ENCODE data around the gene SLC7A14. TPM values are rescaled to one million over a fixed set of nuclear protein-coding genes. Genes with fewer than 3 reads are reported as not detected.

SLC7A14 gene
- total RNA-seq, 1 donor from 2014 or later = not detected

DNA sequence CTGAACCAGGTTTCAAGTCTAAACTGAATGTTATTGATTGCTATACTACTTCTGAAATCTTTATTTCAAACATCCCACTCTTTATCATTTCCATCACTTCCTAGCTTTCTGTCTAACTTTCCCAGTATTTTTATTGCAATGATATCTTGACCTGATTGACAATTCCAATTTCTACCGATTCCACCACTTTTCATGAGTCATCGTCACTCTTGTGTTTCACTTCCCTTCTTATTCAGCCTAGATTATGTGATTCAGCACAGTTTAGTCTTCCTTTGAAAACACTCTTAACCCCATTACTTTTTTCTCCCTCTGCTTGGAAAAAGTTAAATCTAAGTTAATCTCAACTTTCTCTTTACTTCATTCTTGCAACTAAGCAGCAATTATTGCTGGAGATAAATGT, 62.6 kb downstream of the SLC7A14 start:
- no peak overlapping the region for H3K27ac Mint-ChIP-seq
- DNase-seq (ENCODE audit: low spot score) = no peak
- intact Hi-C loops (cut with micrococcal nuclease) = loop anchor here (5.0 kb wide), 1 partner anchor 49 kb away; no protein-coding TSS in a partner anchor
- no peaks in the 10 kb centered on the region for H3K36me3 Mint-ChIP-seq (ENCODE audit: low read depth)
- H3K4me3 Mint-ChIP-seq (ENCODE audit: low read depth) = no peak overlapping the region
- no peaks in the 10 kb centered on the region for H3K9me3 Mint-ChIP-seq
- H3K4me1 Mint-ChIP-seq (ENCODE audit: low read depth) = peaks cover 8% of the 10 kb centered on the region
- H3K27me3 Mint-ChIP-seq (ENCODE audit: low read depth) = peaks cover 22% of the 10 kb centered on the region

DNA sequence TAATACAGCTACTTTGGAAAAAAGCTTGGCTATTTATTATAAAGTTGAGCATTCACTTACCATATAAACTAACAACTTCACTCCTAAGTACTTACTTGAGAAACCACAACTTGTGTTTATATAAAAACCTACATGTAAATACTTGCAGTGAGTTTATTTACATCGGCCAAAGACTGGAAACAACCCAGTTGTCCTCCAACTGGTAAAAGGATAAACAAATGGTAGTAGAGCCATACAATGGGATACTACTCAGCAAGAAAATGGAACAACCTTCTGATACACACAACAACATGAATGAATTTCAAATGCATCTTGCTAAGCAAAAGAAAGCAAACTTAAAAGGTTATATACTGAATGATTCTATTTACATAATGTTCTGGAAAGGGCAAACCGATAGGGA, 63.7 kb downstream of the SLC7A14 start:
- peaks cover 27% of the 10 kb centered on the region for H3K27me3 Mint-ChIP-seq (ENCODE audit: low read depth)
- H3K36me3 Mint-ChIP-seq (ENCODE audit: low read depth) = no peaks in the 10 kb centered on the region
- no peak overlapping the region for H3K27ac Mint-ChIP-seq
- no peaks in the 10 kb centered on the region for H3K9me3 Mint-ChIP-seq
- DNase-seq (ENCODE audit: low spot score) = no peak
- intact Hi-C loops (cut with micrococcal nuclease) = loop anchor here (5.0 kb wide), 1 partner anchor 50 kb away; no protein-coding TSS in a partner anchor
- H3K4me3 Mint-ChIP-seq (ENCODE audit: low read depth) = no peak overlapping the region
- peaks cover 8% of the 10 kb centered on the region for H3K4me1 Mint-ChIP-seq (ENCODE audit: low read depth)

DNA sequence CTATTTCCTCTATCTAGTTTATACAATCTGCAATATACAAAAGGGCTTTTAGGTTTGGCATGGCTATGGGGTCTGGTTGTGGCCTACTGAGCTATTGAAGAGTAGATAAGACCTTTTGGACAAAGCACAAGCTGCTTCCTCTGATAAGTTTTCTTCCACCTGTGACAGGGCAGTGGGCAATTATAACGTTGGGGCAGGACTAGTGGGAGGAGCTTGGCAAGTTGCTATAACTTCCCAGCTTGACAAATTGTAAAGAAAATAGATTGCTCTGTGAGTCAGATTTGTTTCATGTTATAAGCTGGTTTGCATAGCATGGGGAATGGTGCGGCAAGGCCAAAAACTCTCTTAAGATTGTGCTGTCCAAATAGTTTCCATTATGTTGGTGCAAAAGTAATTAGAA, 64.9 kb downstream of the SLC7A14 start:
- intact Hi-C loops (cut with micrococcal nuclease) = loop anchor here (5.0 kb wide), 1 partner anchor 51 kb away; no protein-coding TSS in a partner anchor
- DNase-seq (ENCODE audit: low spot score) = no peak
- Mint-ChIP-seq H3K4me3 (ENCODE audit: low read depth) (no peak overlapping the region), H3K27ac (no peak overlapping the region), H3K36me3 (ENCODE audit: low read depth) (no peaks in the 10 kb centered on the region), H3K9me3 (no peaks in the 10 kb centered on the region), H3K27me3 (ENCODE audit: low read depth) (peaks cover 31% of the 10 kb centered on the region), H3K4me1 (ENCODE audit: low read depth) (peaks cover 8% of the 10 kb centered on the region)

DNA sequence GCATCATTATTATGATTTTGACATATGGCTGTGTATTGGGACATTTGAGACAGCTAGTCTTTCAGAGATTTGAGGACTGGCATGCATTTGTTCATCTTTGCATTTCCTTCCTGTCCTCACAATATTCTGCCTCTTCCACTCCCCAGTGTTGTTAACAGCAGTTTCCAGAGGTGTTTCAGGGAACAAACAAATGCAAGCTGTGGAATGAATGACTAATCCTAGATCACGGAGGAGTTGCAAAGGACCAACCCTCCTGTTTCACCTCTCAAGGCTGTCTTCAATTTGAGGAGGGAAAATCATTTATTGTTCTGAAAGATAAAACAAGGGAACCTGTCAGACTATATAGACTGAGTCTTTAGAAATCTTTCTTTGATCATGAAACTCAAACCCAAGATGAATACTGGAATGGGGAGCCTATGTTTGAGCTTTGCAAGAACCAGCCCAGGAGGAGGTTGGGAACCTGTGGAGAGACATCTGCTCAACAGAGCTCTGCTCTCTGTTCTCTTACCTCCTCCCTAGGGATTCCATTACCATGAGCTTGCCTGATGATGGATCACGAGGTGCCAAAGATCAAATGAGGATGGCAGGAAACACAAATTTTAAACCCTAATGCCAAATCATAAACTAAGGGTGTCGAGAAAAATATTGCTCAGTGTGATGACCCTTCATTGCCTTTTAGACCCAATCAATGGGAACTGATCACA, 68.5 kb downstream of the SLC7A14 start:
- H3K36me3 Mint-ChIP-seq (ENCODE audit: low read depth) = no peaks in the 10 kb centered on the region
- peaks cover 2% of the 10 kb centered on the region for H3K4me1 Mint-ChIP-seq (ENCODE audit: low read depth)
- intact Hi-C loops (cut with micrococcal nuclease) = no loop called here
- peaks cover 36% of the 10 kb centered on the region for H3K27me3 Mint-ChIP-seq (ENCODE audit: low read depth)
- no peak for DNase-seq (ENCODE audit: low spot score)
- no peak overlapping the region for H3K27ac Mint-ChIP-seq
- H3K9me3 Mint-ChIP-seq = no peaks in the 10 kb centered on the region
- no peak overlapping the region for H3K4me3 Mint-ChIP-seq (ENCODE audit: low read depth)

DNA sequence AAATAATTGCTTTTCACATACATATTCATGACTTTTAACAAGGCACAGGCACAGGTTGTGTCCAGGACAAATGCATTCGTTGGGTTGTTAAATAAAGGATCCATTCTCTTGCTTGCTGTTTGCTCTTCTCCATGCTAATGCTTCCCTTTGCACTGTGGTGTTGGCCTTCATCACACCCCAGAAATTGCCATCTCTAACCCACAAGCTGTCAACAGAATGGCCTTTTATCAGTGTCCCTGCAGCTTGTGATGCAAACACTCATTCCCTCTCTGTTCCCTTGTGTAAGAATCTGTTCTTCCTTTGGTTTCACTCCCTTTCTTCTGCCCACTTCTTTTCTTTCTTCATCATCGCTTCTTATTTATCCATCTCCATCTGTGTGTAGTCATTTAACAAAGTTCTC, 72.2 kb downstream of the SLC7A14 start:
- Mint-ChIP-seq H3K4me1 (ENCODE audit: low read depth) (no peaks in the 10 kb centered on the region), H3K9me3 (no peaks in the 10 kb centered on the region), H3K4me3 (ENCODE audit: low read depth) (no peak overlapping the region), H3K27ac (no peak overlapping the region), H3K27me3 (ENCODE audit: low read depth) (peaks cover 21% of the 10 kb centered on the region), H3K36me3 (ENCODE audit: low read depth) (no peaks in the 10 kb centered on the region)
- no peak for DNase-seq (ENCODE audit: low spot score)
- intact Hi-C loops (cut with micrococcal nuclease) = no loop called here

DNA sequence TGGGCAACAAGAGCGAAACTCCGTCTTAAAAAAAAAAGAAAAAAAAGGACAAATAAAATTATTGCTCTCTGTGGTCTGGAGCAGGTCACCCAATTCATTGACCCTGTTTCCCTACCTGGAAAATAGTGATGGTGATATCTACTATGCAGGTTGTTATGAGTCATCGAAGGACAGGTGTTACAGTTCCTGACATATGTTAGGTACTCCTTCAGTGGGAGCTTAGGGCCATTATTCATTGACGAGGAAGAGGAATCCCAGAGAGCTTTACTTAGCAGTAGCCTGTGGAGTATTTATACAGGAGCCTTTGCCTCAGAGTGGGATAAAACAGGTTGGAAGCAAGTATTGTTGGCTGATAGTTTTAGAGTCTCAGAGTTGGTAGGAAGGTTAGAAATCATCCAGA, 74.5 kb downstream of the SLC7A14 start:
- H3K27me3 Mint-ChIP-seq (ENCODE audit: low read depth) = peaks cover 11% of the 10 kb centered on the region
- no peak overlapping the region for H3K27ac Mint-ChIP-seq
- H3K9me3 Mint-ChIP-seq = no peaks in the 10 kb centered on the region
- H3K36me3 Mint-ChIP-seq (ENCODE audit: low read depth) = no peaks in the 10 kb centered on the region
- intact Hi-C loops (cut with micrococcal nuclease) = no loop called here
- no peak for DNase-seq (ENCODE audit: low spot score)
- no peaks in the 10 kb centered on the region for H3K4me1 Mint-ChIP-seq (ENCODE audit: low read depth)
- H3K4me3 Mint-ChIP-seq (ENCODE audit: low read depth) = no peak overlapping the region

DNA sequence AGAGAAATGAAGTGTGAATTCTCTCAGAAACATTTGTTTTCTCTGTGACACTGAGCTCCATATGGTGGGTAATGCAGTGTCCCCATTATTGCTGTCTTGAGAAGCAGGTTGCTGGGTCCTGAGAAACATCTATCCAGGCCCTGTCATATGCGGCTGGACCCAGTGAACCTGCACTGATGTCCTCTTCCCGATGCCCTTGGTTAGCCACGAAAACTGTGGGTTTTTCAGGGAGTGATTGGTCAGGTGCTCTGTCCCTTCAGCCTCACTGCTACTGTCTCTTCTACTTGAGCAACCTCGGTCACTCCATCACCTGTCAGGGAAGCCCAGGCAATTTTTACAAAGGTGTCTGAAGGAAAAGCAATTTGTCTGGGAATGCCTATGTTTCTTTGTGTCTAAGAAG, 77.0 kb downstream of the SLC7A14 start:
- Mint-ChIP-seq H3K4me3 (ENCODE audit: low read depth) (no peak overlapping the region), H3K4me1 (ENCODE audit: low read depth) (no peaks in the 10 kb centered on the region), H3K36me3 (ENCODE audit: low read depth) (no peaks in the 10 kb centered on the region), H3K27me3 (ENCODE audit: low read depth) (peaks cover 8% of the 10 kb centered on the region), H3K9me3 (no peaks in the 10 kb centered on the region), H3K27ac (no peak overlapping the region)
- no peak for DNase-seq (ENCODE audit: low spot score)
- intact Hi-C loops (cut with micrococcal nuclease) = no loop called here

DNA sequence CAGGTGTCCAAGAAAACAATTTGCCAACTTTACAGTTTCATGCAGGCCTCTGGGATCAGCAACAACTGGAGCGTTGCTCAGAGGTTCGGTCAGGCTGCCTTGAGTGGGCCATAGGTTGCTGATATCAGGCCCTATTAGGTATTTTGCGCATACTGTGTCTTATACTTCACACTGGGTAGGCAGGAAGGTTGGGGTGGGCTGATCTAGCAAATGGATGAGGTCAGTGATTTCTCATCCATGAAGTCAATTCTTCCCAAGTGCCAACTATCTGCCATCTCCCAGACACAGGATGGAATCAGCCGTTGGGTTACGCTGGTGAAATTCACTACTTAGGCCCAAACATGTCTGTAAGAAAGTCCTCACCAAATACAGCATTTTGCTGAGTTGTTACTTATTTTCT, 77.6 kb downstream of the SLC7A14 start:
- DNase-seq (ENCODE audit: low spot score) = no peak
- Mint-ChIP-seq H3K27ac (no peak overlapping the region), H3K27me3 (ENCODE audit: low read depth) (peaks cover 5% of the 10 kb centered on the region), H3K4me1 (ENCODE audit: low read depth) (no peaks in the 10 kb centered on the region), H3K36me3 (ENCODE audit: low read depth) (no peaks in the 10 kb centered on the region), H3K9me3 (no peaks in the 10 kb centered on the region), H3K4me3 (ENCODE audit: low read depth) (no peak overlapping the region)
- intact Hi-C loops (cut with micrococcal nuclease) = no loop called here

DNA sequence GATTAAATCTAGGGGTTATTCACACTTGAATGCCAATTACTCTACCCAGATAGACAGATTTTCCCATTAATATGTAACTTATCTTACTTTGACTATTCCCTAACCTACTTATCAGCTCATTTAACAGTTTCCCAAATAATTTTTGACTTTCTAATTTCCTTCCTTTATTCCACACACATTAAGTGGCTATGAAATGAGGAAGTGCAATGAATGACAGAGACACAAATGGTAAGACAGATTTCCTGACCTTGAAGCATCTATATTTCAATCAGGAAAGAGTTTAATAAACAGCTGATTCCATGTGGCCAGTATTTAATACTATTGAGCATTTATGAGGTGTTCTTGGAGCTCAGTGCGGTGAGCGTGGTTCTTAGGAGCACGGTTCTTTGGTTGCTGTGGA, 78.8 kb downstream of the SLC7A14 start:
- DNase-seq (ENCODE audit: low spot score) = no peak
- no peaks in the 10 kb centered on the region for H3K9me3 Mint-ChIP-seq
- intact Hi-C loops (cut with micrococcal nuclease) = no loop called here

DNA sequence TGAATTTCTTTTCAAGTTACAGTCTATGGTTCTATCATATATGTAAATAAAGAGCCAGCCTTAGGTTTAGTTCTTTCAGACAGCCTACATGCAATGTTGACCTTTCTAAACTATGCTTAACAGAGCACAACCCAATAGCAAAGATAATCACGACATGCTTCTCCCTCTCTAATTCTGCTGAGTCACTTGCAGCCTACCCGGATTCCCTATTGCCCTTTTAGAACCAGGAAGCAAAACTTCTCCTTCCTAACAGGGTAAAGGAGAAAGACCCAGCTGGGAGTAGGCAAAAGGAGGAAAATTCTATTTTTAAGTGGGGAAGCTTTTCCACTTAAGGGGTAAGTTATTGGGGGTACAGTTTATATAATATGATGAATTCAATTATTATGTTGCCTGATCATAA, 79.3 kb downstream of the SLC7A14 start:
- no peak overlapping the region for H3K27ac Mint-ChIP-seq
- H3K4me3 Mint-ChIP-seq (ENCODE audit: low read depth) = no peak overlapping the region
- H3K4me1 Mint-ChIP-seq (ENCODE audit: low read depth) = no peaks in the 10 kb centered on the region
- peaks cover 11% of the 10 kb centered on the region for H3K27me3 Mint-ChIP-seq (ENCODE audit: low read depth)
- intact Hi-C loops (cut with micrococcal nuclease) = no loop called here
- no peak for DNase-seq (ENCODE audit: low spot score)
- no peaks in the 10 kb centered on the region for H3K36me3 Mint-ChIP-seq (ENCODE audit: low read depth)
- H3K9me3 Mint-ChIP-seq = no peaks in the 10 kb centered on the region

More for the DNA sequence above, 78.8 kb downstream of the SLC7A14 start:
- no peaks in the 10 kb centered on the region for H3K36me3 Mint-ChIP-seq (ENCODE audit: low read depth)
- no peaks in the 10 kb centered on the region for H3K4me1 Mint-ChIP-seq (ENCODE audit: low read depth)
- no peak overlapping the region for H3K27ac Mint-ChIP-seq
- H3K4me3 Mint-ChIP-seq (ENCODE audit: low read depth) = no peak overlapping the region
- peaks cover 7% of the 10 kb centered on the region for H3K27me3 Mint-ChIP-seq (ENCODE audit: low read depth)

DNA sequence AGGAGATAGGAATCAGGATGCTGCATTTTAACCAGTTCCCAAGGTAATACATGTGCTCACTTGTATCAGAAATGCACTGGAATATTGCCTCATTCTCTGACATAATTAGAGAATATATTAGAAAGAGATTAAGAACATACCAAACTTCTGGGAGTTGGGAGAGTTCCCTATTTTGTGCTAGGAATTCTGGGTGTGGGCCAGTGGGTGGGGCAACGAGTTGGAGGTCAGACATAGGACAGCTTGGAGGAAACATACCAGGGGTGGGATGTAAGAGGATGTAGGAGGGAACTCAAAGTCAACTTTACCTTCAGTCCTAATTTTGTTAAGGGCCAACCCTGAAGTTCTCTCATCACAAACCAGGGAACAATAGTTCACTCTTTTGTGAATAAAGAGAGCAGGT, 83.6 kb downstream of the SLC7A14 start:
- Mint-ChIP-seq H3K9me3 (no peaks in the 10 kb centered on the region), H3K4me3 (ENCODE audit: low read depth) (no peak overlapping the region), H3K27me3 (ENCODE audit: low read depth) (peaks cover 13% of the 10 kb centered on the region), H3K36me3 (ENCODE audit: low read depth) (no peaks in the 10 kb centered on the region), H3K4me1 (ENCODE audit: low read depth) (no peaks in the 10 kb centered on the region), H3K27ac (no peak overlapping the region)
- no peak for DNase-seq (ENCODE audit: low spot score)
- intact Hi-C loops (cut with micrococcal nuclease) = no loop called here

DNA sequence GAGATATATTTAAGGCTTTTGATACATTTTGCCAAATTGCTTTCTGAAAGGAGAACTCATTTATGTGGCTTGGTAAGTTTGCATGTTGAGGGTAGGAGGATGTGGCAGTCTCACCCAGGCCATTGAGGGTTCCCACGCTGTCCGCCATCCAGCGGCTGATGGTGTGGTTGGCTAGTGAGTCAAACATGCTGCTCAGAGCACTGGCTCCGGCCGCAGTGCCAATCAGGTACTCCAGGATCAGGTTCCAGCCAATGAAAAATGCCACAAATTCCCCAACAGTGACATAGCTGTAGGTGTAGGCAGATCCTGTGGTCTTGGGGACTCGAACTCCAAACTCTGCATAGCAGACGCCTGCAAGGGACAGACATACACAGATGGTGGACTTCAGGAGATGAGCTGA, 84.9 kb downstream of the SLC7A14 start:
- H3K9me3 Mint-ChIP-seq = no peaks in the 10 kb centered on the region
- no peak overlapping the region for H3K27ac Mint-ChIP-seq
- intact Hi-C loops (cut with micrococcal nuclease) = no loop called here

DNA sequence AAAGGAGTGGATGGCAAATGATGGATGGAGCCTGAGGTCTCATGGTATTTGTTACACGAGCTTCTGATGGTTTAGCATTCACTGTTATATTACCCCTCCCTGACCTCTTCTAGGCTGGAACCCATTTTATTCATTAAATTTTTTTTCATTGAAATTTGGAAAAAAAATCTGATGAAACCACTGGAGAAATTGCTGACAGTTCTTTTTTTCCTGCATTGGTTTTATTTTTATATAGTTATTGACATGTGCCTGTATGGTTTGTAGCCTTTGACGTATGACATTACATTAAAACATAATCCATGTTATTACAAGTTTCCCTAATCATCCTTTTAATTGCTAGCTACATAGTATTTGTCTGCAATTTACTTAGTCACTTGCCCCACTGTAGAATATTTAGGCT, 85.4 kb downstream of the SLC7A14 start:
- peaks cover 13% of the 10 kb centered on the region for H3K27me3 Mint-ChIP-seq (ENCODE audit: low read depth)
- no peak for DNase-seq (ENCODE audit: low spot score)
- H3K4me1 Mint-ChIP-seq (ENCODE audit: low read depth) = no peaks in the 10 kb centered on the region

More for the DNA sequence above, 84.9 kb downstream of the SLC7A14 start:
- H3K27me3 Mint-ChIP-seq (ENCODE audit: low read depth) = peaks cover 13% of the 10 kb centered on the region
- no peaks in the 10 kb centered on the region for H3K36me3 Mint-ChIP-seq (ENCODE audit: low read depth)
- no peaks in the 10 kb centered on the region for H3K4me1 Mint-ChIP-seq (ENCODE audit: low read depth)
- no peak overlapping the region for H3K4me3 Mint-ChIP-seq (ENCODE audit: low read depth)
- no peak for DNase-seq (ENCODE audit: low spot score)

More for the DNA sequence above, 85.4 kb downstream of the SLC7A14 start:
- Mint-ChIP-seq H3K9me3 (no peaks in the 10 kb centered on the region), H3K27ac (no peak overlapping the region), H3K36me3 (ENCODE audit: low read depth) (no peaks in the 10 kb centered on the region), H3K4me3 (ENCODE audit: low read depth) (no peak overlapping the region)
- intact Hi-C loops (cut with micrococcal nuclease) = no loop called here

All from activated T-helper 2 cell treated with anti-CD3 and anti-CD28 coated beads, Interferon-gamma antibody, Interleukin-2, Interleukin-4, amounts not matched to agents 10 μg/mL and 5 μg/mL and 100 μg/mL, durations not matched to agents 14 hours and 24 hours and 36 hours (primary cell).